Brain microvascular endothelial cell (primary cell): ENCODE measurements around the gene THADA.

Experiments used
- DNase-seq: peaks from one replicate; pipeline ENCODE4 v3.0.0-alpha.2; 2020
- H3K27ac ChIP-seq: fragments of 250-450 bp; sonication (Bioruptor Pico); 2 replicates; pipeline ENCODE4 v1.5.1; 2020; ENCODE audit warnings: mild to moderate bottlenecking, moderate library complexity
- H3K27me3 ChIP-seq: fragments of 250-450 bp; sonication (Bioruptor Pico); replicated peaks from 2 replicates; pipeline ENCODE4 v1.5.1; 2020; ENCODE audit warnings: mild to moderate bottlenecking
- H3K36me3 ChIP-seq: fragments of 250-450 bp; sonication (Bioruptor Pico); replicated peaks from 2 replicates; pipeline ENCODE4 v1.5.1; 2020; ENCODE audit warnings: mild to moderate bottlenecking
- H3K4me3 ChIP-seq: 2 replicates; pipeline ENCODE4 v1.5.1; 2011; ENCODE audit warnings: low read depth, mild to moderate bottlenecking, control low read depth, low read length, moderate library complexity
- CTCF ChIP-seq: IDR thresholded peaks from 2 replicates; pipeline ENCODE4 v1.5.1; 2011; ENCODE audit warnings: low read depth, mild to moderate bottlenecking, moderate library complexity, low read length, control low read depth, inconsistent platforms; ENCODE audit errors: missing control alignments
- in situ Hi-C: cut with HindIII; loops from 2 replicates; pipeline ENCODE4 v1.10.0; 2017; ENCODE audit warnings: low sequenced_read_pairs, low pct_ligation_motif_present

THADA gene

GRCh38 chr2:43220229-43220751 is 375.5 kb downstream of the THADA start:
- in situ Hi-C loops: no loop called here
- TF ChIP-seq CTCF: no peak
- peak; percentile 7 for DNase-seq
- Histone ChIP-seq H3K4me3 (peak overlapping the region; percentile 82), H3K27me3 (no peaks in the 10 kb centered on the region), H3K27ac (peak overlapping the region; percentile 72), H3K36me3 (peaks cover 18% of the 10 kb centered on the region)

- peak; percentile 65 for DNase-seq
- TF ChIP-seq CTCF: no peak
- H3K36me3 ChIP-seq: peaks cover 11% of the 10 kb centered on the region
- in situ Hi-C loops: no loop called here
- no peaks in the 10 kb centered on the region for H3K27me3 ChIP-seq
- peak overlapping the region; percentile 53 for H3K4me3 ChIP-seq
- peak overlapping the region; percentile 72 for H3K27ac ChIP-seq
These were observed 376.2 kb downstream of the THADA start for GRCh38 chr2:43219383-43220228.

- in situ Hi-C loops: no loop called here
- Histone ChIP-seq H3K27me3 (no peaks in the 10 kb centered on the region), H3K27ac (peak overlapping the region; percentile 30), H3K36me3 (peaks cover 5% of the 10 kb centered on the region), H3K4me3 (peak overlapping the region; percentile 53)
- DNase-seq: peak; percentile 4
- TF ChIP-seq CTCF: no peak
These were observed 377.0 kb downstream of the THADA start for GRCh38 chr2:43218702-43219382.

DNA sequence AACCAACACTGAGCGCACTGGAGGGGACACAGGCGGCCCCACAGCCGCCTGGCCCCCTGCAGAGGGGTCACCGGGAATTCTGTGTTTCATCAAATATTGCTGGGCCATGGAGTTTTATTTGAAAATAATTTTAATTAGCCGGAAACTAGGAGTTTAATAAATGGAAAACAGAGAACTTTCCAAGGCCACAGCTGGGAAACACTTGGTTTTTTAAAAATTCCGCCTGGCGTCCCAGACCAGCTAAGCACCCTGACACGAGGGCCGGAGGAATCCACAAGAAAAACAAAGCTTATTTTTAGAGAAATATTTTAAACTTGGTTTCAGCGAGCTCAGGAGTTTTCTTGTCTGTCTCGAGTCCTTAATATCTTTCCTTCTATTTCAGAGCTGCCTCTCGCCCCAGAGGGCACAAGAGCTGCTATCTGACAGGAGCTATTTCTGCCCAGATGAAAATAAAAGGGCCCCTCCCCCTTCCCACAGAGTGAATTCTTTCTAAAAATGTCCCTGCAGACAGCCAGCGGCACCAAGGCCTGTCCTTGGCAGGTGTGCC is 377.6 kb downstream of the THADA start:
- H3K4me3 ChIP-seq: no peak overlapping the region
- DNase-seq: peak; percentile 37
- in situ Hi-C loops: no loop called here

More for the DNA sequence above, 377.6 kb downstream of the THADA start:
- TF ChIP-seq CTCF: peak; percentile 28
- no peaks in the 10 kb centered on the region for H3K27me3 ChIP-seq
- H3K27ac ChIP-seq: peak overlapping the region; percentile 30
- H3K36me3 ChIP-seq: no peaks in the 10 kb centered on the region
